SK-N-SH (cell line): ENCODE data around the gene NAT9.

Experiments used
- CHD2 ChIP-seq: fragments of 150-350 bp; IDR thresholded peaks from 2 replicates; pipeline ENCODE4 v1.6.1; 2018; ENCODE audit warnings: low read length; ENCODE audit not compliant: partially characterized antibody
- CTCF ChIP-seq: fragments of 200-600 bp; sonication (generic); IDR thresholded peaks from 2 replicates; pipeline ENCODE4 v1.6.1; 2017; ENCODE audit warnings: antibody characterized with exemption, mild to moderate bottlenecking, moderate library complexity
- EP300 ChIP-seq, 2 experiments: IDR thresholded peaks; 2 replicates each; pipeline versions ENCODE4 v1.4.0 to v1.6.1; 2012; ENCODE audit warnings: borderline replicate concordance in 1 of 2, low read depth in 1 of 2, low read length in 1 of 2
- GATA2 ChIP-seq: sonication (generic); formaldehyde crosslinking; IDR thresholded peaks from 2 replicates; pipeline ENCODE4 v1.5.0; 2020; ENCODE audit warnings: mild to moderate bottlenecking, missing genetic modification reagents
- IRF3 ChIP-seq: fragments of 150-350 bp; IDR thresholded peaks from 2 replicates; pipeline ENCODE4 v1.6.1; 2016; ENCODE audit warnings: mild to moderate bottlenecking, low read depth, low read length
- NRF1 ChIP-seq: IDR thresholded peaks from 2 replicates; pipeline ENCODE4 v1.6.1; 2012; ENCODE audit warnings: low read depth, mild to moderate bottlenecking, low read length
- POLR2AphosphoS5 ChIP-seq: IDR thresholded peaks from 2 replicates; pipeline ENCODE4 v1.6.1; 2012; ENCODE audit warnings: low read depth, low read length
- RAD21 ChIP-seq: IDR thresholded peaks from 2 replicates; pipeline ENCODE4 v1.6.1; 2012; ENCODE audit warnings: mild to moderate bottlenecking, low read length
- REST ChIP-seq: IDR thresholded peaks from 2 replicates; pipeline ENCODE4 v1.6.1; 2012; ENCODE audit warnings: mild to moderate bottlenecking, low read depth, low read length, moderate library complexity
- TEAD4 ChIP-seq: IDR thresholded peaks from 2 replicates; pipeline ENCODE4 v1.4.0; 2012; ENCODE audit warnings: mild to moderate bottlenecking, borderline replicate concordance; ENCODE audit not compliant: insufficient read depth
- USF2 ChIP-seq: fragments of 150-350 bp; IDR thresholded peaks from 2 replicates; pipeline ENCODE4 v1.6.1; 2017; ENCODE audit warnings: antibody characterized with exemption, low read length, low read depth, borderline replicate concordance
- ZBTB33 ChIP-seq: IDR thresholded peaks from 2 replicates; pipeline ENCODE4 v1.4.0; 2012; ENCODE audit warnings: low read depth, borderline replicate concordance

- no peak for TF ChIP-seq IRF3
- no peak for TF ChIP-seq TEAD4
- no peak for TF ChIP-seq POLR2AphosphoS5
- TF ChIP-seq REST = no peak
- TF ChIP-seq CTCF = no peak
- TF ChIP-seq CHD2 = no peak
- TF ChIP-seq ZBTB33 = no peak
- TF ChIP-seq EP300 (IDR thresholded peaks at IDR 0.05; ENCODE audit: borderline replicate concordance in 1 of 2, low read depth in 1 of 2, low read length in 1 of 2) = no peak
- TF ChIP-seq GATA2 = no peak
- TF ChIP-seq USF2 = no peak
- no peak for TF ChIP-seq NRF1
- TF ChIP-seq RAD21 = no peak
Measured at GRCh38 chr17:74805591-74805991, 29.4 kb upstream of the NAT9 start.
